Sigmoid colon (tissue), 7 donors: ENCODE results near the gene WDR19. TPM values are rescaled to one million over a fixed set of nuclear protein-coding genes. Genes with fewer than 3 reads are reported as not detected.
"Not testable (repeated sequence)": the region's sequence is repeated elsewhere in the genome, so short reads cannot be mapped to it uniquely, and the experiment has no call there.

Source experiments
- DNase-seq: peaks from one replicate; pipeline ENCODE4 v3.0.0-alpha.2; 2019
- H3K27ac ChIP-seq, 4 donors: fragments of 200-600 bp; sonication (generic); one replicate each; pipeline ENCODE4 v1.5.1; 2016 to 2019; ENCODE audit warnings: mild to moderate bottlenecking in 1 of 4
- H3K27me3 ChIP-seq, 3 donors: fragments of 200-600 bp; sonication (generic); one replicate each; pipeline ENCODE4 v1.5.1; 2019; ENCODE audit warnings: mild to moderate bottlenecking in 1 of 3
- H3K36me3 ChIP-seq, 4 donors: fragments of 200-600 bp; sonication (generic); one replicate each; pipeline ENCODE4 v1.5.1; 2016 to 2019
- H3K4me1 ChIP-seq, 4 donors: fragments of 200-600 bp; sonication (generic); one replicate each; pipeline ENCODE4 v1.5.1; 2017 to 2019
- H3K4me3 ChIP-seq, 4 donors: fragments of 200-600 bp; sonication (generic); one replicate each; pipeline ENCODE4 v1.5.1; 2017 to 2019; ENCODE audit warnings: mild to moderate bottlenecking in 2 of 4, moderate library complexity in 1 of 4
- H3K9me3 ChIP-seq, 4 donors: fragments of 200-600 bp in 3 of 4; sonication (generic) in 3 of 4; one replicate each; pipeline versions ENCODE4 v1.5.1 to v1.6.1; 2013 to 2019
- CTCF ChIP-seq, 4 experiments: fragments of 450-650 bp in 3 of 4; fragments of 200-600 bp in 1 of 4; IDR thresholded peaks; one replicate each; pipeline ENCODE4 v1.5.1; 2016 to 2019; ENCODE audit warnings: antibody characterized with exemption in 4 of 4, mild to moderate bottlenecking in 3 of 4, moderate library complexity in 2 of 4
- EP300 ChIP-seq, 4 donors: sonication (generic); formaldehyde crosslinking; IDR thresholded peaks; one replicate each; pipeline ENCODE4 v1.6.1; 2017; ENCODE audit warnings: antibody characterized with exemption in 4 of 4
- POLR2A ChIP-seq, 2 donors: fragments of 450-650 bp; IDR thresholded peaks; one replicate each; pipeline ENCODE4 v1.6.1; 2016; ENCODE audit warnings: antibody characterized with exemption in 2 of 2, mild to moderate bottlenecking in 2 of 2, moderate library complexity in 2 of 2
- POLR2AphosphoS5 ChIP-seq, 4 donors: sonication (generic); formaldehyde crosslinking; IDR thresholded peaks; one replicate each; pipeline ENCODE4 v1.6.1; 2017; ENCODE audit warnings: antibody characterized with exemption in 4 of 4
- WGBS, 2 donors: extraction: QIAGEN DNeasy Blood & Tissue Kit; methylation state at CpG; one replicate each; pipeline ENCODE4 v1.1.7; 2013; 5-methylcytosine and 5-hydroxymethylcytosine counted together
- intact Hi-C: fragments of 100-400 bp; cut with DNase I; formaldehyde crosslinking; loops from one replicate; pipeline ENCODE4 v1.15.1; 2023
- polyA plus RNA-seq, 3 donors: library from polyadenylated mRNA; stranded (reverse); fragments of 200-250 nt; gene quantifications; one replicate each; pipeline ENCODE4 v1.2.3, GENCODE V29; 2013
- total RNA-seq, 4 donors: library from RNA; depleted of rRNA; stranded (reverse); fragments of >200 nt; gene quantifications; one replicate each; pipeline ENCODE4 v1.1.0, GENCODE V29; 2016
- donor health status: healthy with polysubstance abuse.
- donor health status: Bipolar disorder and iron deficiency.
- donor health status: healthy.

Gene WDR19
- total and polyA plus RNA-seq, 7 donors = 3.7 to 62.0 (median 49.9) TPM

- H3K9me3 ChIP-seq = no peaks in the 10 kb centered on the region
- 94 to 96% methylated on average over 4 of the region's 4 CpGs for WGBS, 2 donors
- TF ChIP-seq CTCF (IDR thresholded peaks at IDR 0.05) = no peak
- DNase-seq = no peak
- H3K27me3 ChIP-seq = no peaks in the 10 kb centered on the region
- intact Hi-C loops = no loop called here
- no peaks in the 10 kb centered on the region for H3K4me1 ChIP-seq
- peaks cover 7 to 90% (median 34%) of the 10 kb centered on the region in 4 donors for H3K36me3 ChIP-seq
- H3K27ac ChIP-seq = no peak overlapping the region
- no peak overlapping the region for H3K4me3 ChIP-seq
Observed at GRCh38 chr4:39287223-39287622, 104.9 kb downstream of the WDR19 start.

- Histone ChIP-seq H3K27me3 (no peaks in the 10 kb centered on the region), H3K4me3 (no peak overlapping the region), H3K27ac (no peak overlapping the region), H3K9me3 (no peaks in the 10 kb centered on the region), H3K36me3 (peaks cover 7 to 93% (median 38%) of the 10 kb centered on the region in 4 donors), H3K4me1 (no peaks in the 10 kb centered on the region)
- WGBS, 2 donors = 91 to 92% methylated on average over 2 of the region's 2 CpGs
- no peak for DNase-seq
- intact Hi-C loops = no loop called here
- TF ChIP-seq EP300 (IDR thresholded peaks at IDR 0.05) = no peak
- no peak for TF ChIP-seq POLR2A (IDR thresholded peaks at IDR 0.05)
- TF ChIP-seq CTCF (IDR thresholded peaks at IDR 0.05) = no peak
- no peak for TF ChIP-seq POLR2AphosphoS5 (IDR thresholded peaks at IDR 0.05)
Observed at GRCh38 chr4:39291686-39292085, 109.4 kb downstream of the WDR19 start.

DNA sequence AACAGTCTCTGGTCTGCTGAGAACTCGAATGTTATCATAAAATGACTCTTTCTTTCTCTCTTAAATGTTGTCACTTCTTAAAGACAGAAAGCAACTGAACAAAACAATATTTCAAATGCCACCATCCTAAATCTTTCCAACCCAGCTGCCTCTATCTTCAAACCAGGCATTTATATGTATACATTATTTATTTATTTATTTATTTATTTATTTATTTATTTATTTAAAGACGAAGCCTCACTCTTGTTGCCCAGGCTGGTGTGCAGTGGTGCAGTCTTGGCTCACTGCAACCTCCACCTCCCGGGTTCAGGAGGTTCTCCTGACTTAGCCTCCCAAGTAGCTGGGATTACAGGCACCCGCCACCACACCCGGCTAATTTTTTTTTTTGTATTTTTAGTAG lies 110.1 kb downstream of the WDR19 start:
- intact Hi-C loops, H3K9me3 ChIP-seq, H3K4me3 ChIP-seq, H3K4me1 ChIP-seq, H3K27me3 ChIP-seq, DNase-seq, H3K27ac ChIP-seq: not testable (repeated sequence)
- H3K36me3 ChIP-seq = peaks cover 7 to 86% (median 36%) of the 10 kb centered on the region in 4 donors
- WGBS, 2 donors = 97% methylated on average over 5 of the region's 5 CpGs

- H3K4me3 ChIP-seq = no peak overlapping the region
- H3K4me1 ChIP-seq = no peaks in the 10 kb centered on the region
- TF ChIP-seq CTCF (IDR thresholded peaks at IDR 0.05) (no peak), POLR2AphosphoS5 (IDR thresholded peaks at IDR 0.05) (no peak), EP300 (IDR thresholded peaks at IDR 0.05) (no peak), POLR2A (IDR thresholded peaks at IDR 0.05) (no peak)
- DNase-seq = no peak
- no peaks in the 10 kb centered on the region for H3K9me3 ChIP-seq
- no peaks in the 10 kb centered on the region for H3K27me3 ChIP-seq
- intact Hi-C loops = no loop called here
- 96% methylated on average over 8 of the region's 8 CpGs for WGBS, 2 donors
- H3K36me3 ChIP-seq = peaks cover 0 to 85% (median 35%) of the 10 kb centered on the region in 4 donors
- no peak overlapping the region for H3K27ac ChIP-seq
Observed at GRCh38 chr4:39295784-39296183, 113.5 kb downstream of the WDR19 start.

GRCh38 chr4:39302901-39303300 lies 120.6 kb downstream of the WDR19 start:
- Histone ChIP-seq H3K27ac (no peak overlapping the region), H3K36me3 (peaks cover 6 to 96% (median 37%) of the 10 kb centered on the region in 4 donors), H3K9me3 (no peaks in the 10 kb centered on the region), H3K27me3 (no peaks in the 10 kb centered on the region), H3K4me1 (no peaks in the 10 kb centered on the region), H3K4me3 (no peak overlapping the region)
- WGBS, 2 donors = 98 to 100% methylated on average over 1 of the region's 1 CpG
- intact Hi-C loops = no loop called here
- TF ChIP-seq POLR2AphosphoS5 (IDR thresholded peaks at IDR 0.05) (no peak), POLR2A (IDR thresholded peaks at IDR 0.05) (no peak), EP300 (IDR thresholded peaks at IDR 0.05) (no peak), CTCF (IDR thresholded peaks at IDR 0.05) (no peak)
- no peak for DNase-seq
